BJ (cell line): ENCODE results near the gene OPCML. TPM values are rescaled to one million over a fixed set of nuclear protein-coding genes. Genes with fewer than 3 reads are reported as not detected.

ENCODE experiments used
- CTCF ChIA-PET: fragments of 350-600 bp; formaldehyde crosslinking; extraction: SDS; loops from one replicate; lab custom pipeline; 2021; ENCODE audit warnings: antibody characterized with exemption, inconsistent platforms; lab: Yijun Ruan, JAX
- POLR2A ChIA-PET: fragments of 300-600 bp; sonication (Branson Sonifier 250); formaldehyde crosslinking; extraction: SDS; loops from one replicate; lab custom pipeline; 2021; ENCODE audit warnings: antibody characterized with exemption; lab: Charles Lee
- DNase-seq: peaks from one replicate; pipeline ENCODE4 v3.0.0-alpha.2; 2011; ENCODE audit warnings: low read depth
- H3K27me3 ChIP-seq: 2 replicates; pipeline ENCODE4 v1.6.0; 2011; ENCODE audit warnings: low read length; ENCODE audit not compliant: control insufficient read depth, insufficient read depth
- H3K36me3 ChIP-seq: 2 replicates; pipeline ENCODE4 v1.5.1; 2011; ENCODE audit warnings: low read length; ENCODE audit not compliant: control insufficient read depth, insufficient read depth
- H3K4me3 ChIP-seq: 2 replicates; pipeline ENCODE4 v1.5.1; 2011; ENCODE audit warnings: low read depth, mild to moderate bottlenecking, control low read depth, low read length
- polyA plus RNA-seq: library from polyadenylated mRNA; depleted of rRNA; stranded (reverse); fragments of >200 nt; gene quantifications from 2 replicates; pipeline ENCODE4 v1.2.3, GENCODE V29; 2011
- TF ChIP-seq, protein P1 (sequence below): IDR thresholded peaks from 2 replicates; pipeline ENCODE4 v1.5.1; 2011; ENCODE audit warnings: low read depth, mild to moderate bottlenecking, control low read depth, inconsistent platforms, low read length, moderate library complexity; ENCODE audit not compliant: insufficient read depth

OPCML gene
- polyA plus RNA-seq, 1 experiment: 2.0 TPM

DNA sequence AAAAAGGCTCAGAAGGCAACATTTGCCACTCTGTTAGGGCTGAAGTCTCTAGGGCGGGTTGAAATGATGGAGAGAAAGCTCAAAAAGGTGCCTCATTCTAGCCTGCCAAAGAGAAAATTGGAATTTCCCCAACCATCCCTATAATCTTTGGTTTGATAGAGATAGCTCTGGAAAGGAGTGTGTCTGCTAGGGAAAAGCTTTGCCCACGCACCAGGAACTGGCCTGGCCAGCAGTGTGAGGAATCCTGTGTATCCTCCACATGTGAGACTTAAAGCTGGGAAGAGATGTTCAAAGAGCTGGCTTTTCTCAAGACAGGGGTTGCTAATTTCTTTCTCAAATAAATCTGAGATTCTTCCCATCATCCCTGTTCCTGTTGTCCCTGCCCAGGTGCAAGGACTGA, 193.7 kb downstream of the OPCML start:
- no peak for DNase-seq
- H3K4me3 ChIP-seq: no peak overlapping the region
- no peaks in the 10 kb centered on the region for H3K36me3 ChIP-seq
- TF ChIP-seq, protein P1, sequence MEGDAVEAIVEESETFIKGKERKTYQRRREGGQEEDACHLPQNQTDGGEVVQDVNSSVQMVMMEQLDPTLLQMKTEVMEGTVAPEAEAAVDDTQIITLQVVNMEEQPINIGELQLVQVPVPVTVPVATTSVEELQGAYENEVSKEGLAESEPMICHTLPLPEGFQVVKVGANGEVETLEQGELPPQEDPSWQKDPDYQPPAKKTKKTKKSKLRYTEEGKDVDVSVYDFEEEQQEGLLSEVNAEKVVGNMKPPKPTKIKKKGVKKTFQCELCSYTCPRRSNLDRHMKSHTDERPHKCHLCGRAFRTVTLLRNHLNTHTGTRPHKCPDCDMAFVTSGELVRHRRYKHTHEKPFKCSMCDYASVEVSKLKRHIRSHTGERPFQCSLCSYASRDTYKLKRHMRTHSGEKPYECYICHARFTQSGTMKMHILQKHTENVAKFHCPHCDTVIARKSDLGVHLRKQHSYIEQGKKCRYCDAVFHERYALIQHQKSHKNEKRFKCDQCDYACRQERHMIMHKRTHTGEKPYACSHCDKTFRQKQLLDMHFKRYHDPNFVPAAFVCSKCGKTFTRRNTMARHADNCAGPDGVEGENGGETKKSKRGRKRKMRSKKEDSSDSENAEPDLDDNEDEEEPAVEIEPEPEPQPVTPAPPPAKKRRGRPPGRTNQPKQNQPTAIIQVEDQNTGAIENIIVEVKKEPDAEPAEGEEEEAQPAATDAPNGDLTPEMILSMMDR: no peak
- CTCF ChIA-PET: interaction anchor here (1.0 kb wide), 1 partner anchor 17 kb away, joined by 3 read pairs; no protein-coding TSS in a partner anchor
- no peaks in the 10 kb centered on the region for H3K27me3 ChIP-seq
- POLR2A ChIA-PET: no interaction called here

DNA sequence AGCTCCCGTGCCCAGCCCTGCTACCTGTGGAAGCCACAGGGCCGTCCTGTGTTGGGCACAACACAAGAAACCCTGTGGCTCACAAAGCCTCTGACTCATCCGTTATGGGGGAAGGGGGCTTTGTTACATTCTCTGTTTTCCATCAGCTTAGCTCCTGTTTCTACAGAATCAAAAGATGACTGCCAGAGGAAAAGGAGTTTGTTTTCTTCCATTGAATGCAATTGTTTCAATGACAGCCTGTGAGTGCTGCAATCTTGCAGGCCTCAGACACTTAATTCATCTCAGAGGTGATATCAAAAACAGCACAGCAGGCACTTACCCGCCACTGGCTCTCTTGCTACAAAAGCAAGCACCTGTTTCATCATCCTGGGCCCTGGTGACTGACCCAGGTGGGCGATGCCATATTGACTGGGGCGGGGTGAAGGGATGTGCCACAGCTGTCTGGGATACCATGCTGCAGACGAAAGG, 194.3 kb downstream of the OPCML start:
- TF ChIP-seq, protein P1: no peak
- no peak for DNase-seq
- Histone ChIP-seq H3K4me3 (no peak overlapping the region), H3K36me3 (no peaks in the 10 kb centered on the region), H3K27me3 (no peaks in the 10 kb centered on the region)
- ChIA-PET POLR2A (no interaction called here), CTCF (interaction anchor here (1.0 kb wide), 1 partner anchor 17 kb away, joined by 3 read pairs; no protein-coding TSS in a partner anchor)

DNA sequence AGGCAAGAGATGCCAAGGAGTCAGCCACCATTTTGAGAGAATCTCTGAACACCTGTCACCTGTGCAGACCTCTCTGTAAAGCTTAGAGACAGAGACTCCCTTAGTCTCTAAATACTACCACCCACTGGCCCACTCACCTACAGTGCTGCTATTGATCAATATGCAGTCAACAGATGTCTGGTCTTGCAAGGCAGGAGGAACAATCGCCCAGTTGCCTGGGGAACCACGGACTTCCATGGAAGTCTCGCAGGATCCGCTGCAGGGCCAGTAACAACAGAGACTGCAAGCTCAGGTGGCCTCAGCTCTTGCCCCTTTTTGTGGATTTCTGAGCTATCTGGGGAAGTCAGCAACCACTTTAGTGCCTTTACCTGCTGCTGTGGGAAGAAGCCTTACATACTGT, 195.1 kb downstream of the OPCML start:
- H3K4me3 ChIP-seq: no peak overlapping the region
- POLR2A ChIA-PET: no interaction called here

DNA sequence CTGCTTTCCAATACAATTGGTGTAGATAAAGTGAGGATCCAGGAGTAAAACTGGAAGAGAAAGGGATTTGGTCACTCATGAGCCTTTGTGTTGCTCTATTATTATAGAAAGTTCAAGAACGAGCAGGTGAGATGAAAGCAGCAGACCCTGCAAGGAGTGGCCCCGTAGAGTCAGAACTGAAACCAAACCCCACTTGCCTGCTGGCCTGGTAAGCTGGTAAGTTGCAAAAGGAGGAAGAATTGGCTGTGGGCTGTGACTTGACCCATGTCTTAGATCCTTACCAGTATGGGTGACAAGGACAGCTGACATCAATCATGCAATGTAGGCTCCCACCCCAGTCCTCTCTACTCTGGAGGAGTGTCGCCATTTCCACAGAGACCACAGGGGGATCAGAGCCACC, 201.3 kb downstream of the OPCML start:
- Histone ChIP-seq H3K36me3 (no peaks in the 10 kb centered on the region), H3K4me3 (no peak overlapping the region), H3K27me3 (no peaks in the 10 kb centered on the region)
- TF ChIP-seq, protein P1: no peak
- ChIA-PET CTCF (no interaction called here), POLR2A (no interaction called here)
- DNase-seq: no peak

More for the DNA sequence above, 195.1 kb downstream of the OPCML start:
- Histone ChIP-seq H3K36me3 (no peaks in the 10 kb centered on the region), H3K27me3 (no peaks in the 10 kb centered on the region)
- CTCF ChIA-PET: no interaction called here
- DNase-seq: no peak
- TF ChIP-seq, protein P1: no peak

DNA sequence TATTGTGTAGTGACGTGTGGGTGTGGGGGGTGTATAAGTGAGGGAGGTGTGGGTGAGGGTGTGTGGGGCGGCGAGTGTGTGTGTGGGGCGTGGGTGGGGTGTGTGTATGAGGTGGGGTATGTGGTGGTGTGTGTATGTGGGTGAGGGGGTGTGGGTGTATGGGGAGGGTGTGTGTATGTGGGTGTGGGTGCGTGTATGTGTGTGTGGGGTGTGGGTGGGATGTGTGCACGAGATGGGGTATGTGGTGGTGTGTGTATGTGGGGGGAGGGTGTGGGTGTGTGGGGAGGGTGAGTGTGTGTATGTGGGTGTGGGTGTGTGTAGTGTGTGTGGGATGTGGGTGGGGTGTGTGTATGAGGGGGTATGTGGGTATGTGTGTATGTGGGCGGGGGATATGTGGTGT, 205.5 kb downstream of the OPCML start:
- Histone ChIP-seq H3K27me3 (no peaks in the 10 kb centered on the region), H3K4me3 (no peak overlapping the region), H3K36me3 (no peaks in the 10 kb centered on the region)
- TF ChIP-seq, protein P1: no peak
- ChIA-PET CTCF (no interaction called here), POLR2A (no interaction called here)
- no peak for DNase-seq
